Measurements from ENCODE around the gene RGS19.

Gene RGS19

GRCh38 chr20:64064145-64064698 is 15.1 kb downstream of the RGS19 start:
- no peak for DNase-seq (ENCODE audit: low read depth, low spot score)

GRCh38 chr20:64063389-64064144 is 15.8 kb downstream of the RGS19 start:
- no peak for DNase-seq (ENCODE audit: low read depth, low spot score)

- DNase-seq (ENCODE audit: low read depth, low spot score), result peak; percentile 87
These were observed 16.5 kb downstream of the RGS19 start, which contains the start of gene TCEA2 for GRCh38 chr20:64062596-64063388. TCEA2 (plus strand) TSS chr20:64063198; CDS start chr20:64063313, 115 bp downstream.

GRCh38 chr20:64062276-64062595 is 17.1 kb downstream of the RGS19 start:
- no peak for DNase-seq (ENCODE audit: low read depth, low spot score)

- no peak for DNase-seq (ENCODE audit: low read depth, low spot score)
These were observed 20.8 kb downstream of the RGS19 start for GRCh38 chr20:64058536-64058935.

GRCh38 chr20:64057628-64058498 is 21.5 kb downstream of the RGS19 start:
- DNase-seq (ENCODE audit: low read depth, low spot score), result peak; percentile 50

GRCh38 chr20:64056889-64057627 is 22.3 kb downstream of the RGS19 start:
- no peak for DNase-seq (ENCODE audit: low read depth, low spot score)

- DNase-seq (ENCODE audit: low read depth, low spot score), result no peak
These were observed 22.8 kb downstream of the RGS19 start for GRCh38 chr20:64056639-64056888.

- no peak for DNase-seq (ENCODE audit: low read depth, low spot score)
These were observed 23.3 kb downstream of the RGS19 start for GRCh38 chr20:64055893-64056638.

- no peak for DNase-seq (ENCODE audit: low read depth, low spot score)
These were observed 23.9 kb downstream of the RGS19 start for GRCh38 chr20:64055396-64055892.

- DNase-seq (ENCODE audit: low read depth, low spot score), result no peak
These were observed 25.3 kb downstream of the RGS19 start for GRCh38 chr20:64053841-64054661.

- no peak for DNase-seq (ENCODE audit: low read depth, low spot score)
These were observed 26.1 kb downstream of the RGS19 start for GRCh38 chr20:64052987-64053840.

GRCh38 chr20:64052326-64052722 is 27.0 kb downstream of the RGS19 start:
- no peak for DNase-seq (ENCODE audit: low read depth, low spot score)

GRCh38 chr20:64051561-64052325 is 27.6 kb downstream of the RGS19 start:
- no peak for DNase-seq (ENCODE audit: low read depth, low spot score)

- no peak for DNase-seq (ENCODE audit: low read depth, low spot score)
These were observed 28.3 kb downstream of the RGS19 start for GRCh38 chr20:64051033-64051452.

- no peak for DNase-seq (ENCODE audit: low read depth, low spot score)
These were observed 28.9 kb downstream of the RGS19 start for GRCh38 chr20:64050261-64051032.

- DNase-seq (ENCODE audit: low read depth, low spot score), result no peak
These were observed 29.4 kb downstream of the RGS19 start for GRCh38 chr20:64049878-64050260.
